Esophagus squamous epithelium (tissue), 5 donors: ENCODE results near the gene ENOX2. TPM values are rescaled to one million over a fixed set of nuclear protein-coding genes. Genes with fewer than 3 reads are reported as not detected.

Experiments
- DNase-seq: peaks from one replicate; lab custom pipeline; 2025; lab: John Stamatoyannopoulos, UW
- H3K27ac ChIP-seq, 4 donors: fragments of 200-600 bp; sonication (generic); one replicate each; pipeline ENCODE4 v1.5.1; 2016 to 2019; ENCODE audit warnings: mild to moderate bottlenecking in 1 of 4
- H3K27me3 ChIP-seq, 4 donors: fragments of 200-600 bp; sonication (generic); 1 replicate in 3 of 4; 2 replicates in 1 of 4; pipeline versions ENCODE4 v1.5.1 to v1.6.0; 2017 to 2021; ENCODE audit warnings: antibody characterized with exemption in 1 of 4
- H3K36me3 ChIP-seq, 3 donors: fragments of 200-600 bp; sonication (generic); one replicate each; pipeline ENCODE4 v1.5.1; 2016 to 2019
- H3K4me1 ChIP-seq, 3 donors: fragments of 200-600 bp; sonication (generic); one replicate each; pipeline ENCODE4 v1.5.1; 2017 to 2019
- H3K4me3 ChIP-seq, 4 donors: fragments of 200-600 bp; sonication (generic); 1 replicate in 3 of 4; 2 replicates in 1 of 4; pipeline ENCODE4 v1.5.1; 2016 to 2019; ENCODE audit warnings: mild to moderate bottlenecking in 2 of 4, moderate library complexity in 1 of 4
- H3K9me3 ChIP-seq, 3 donors: fragments of 200-600 bp; sonication (generic); one replicate each; pipeline ENCODE4 v1.5.1; 2016 to 2019
- POLR2A ChIP-seq, 4 donors: fragments of 450-650 bp; IDR thresholded peaks; one replicate each; pipeline ENCODE4 v1.6.1; 2017; ENCODE audit warnings: antibody characterized with exemption in 4 of 4, mild to moderate bottlenecking in 4 of 4, moderate library complexity in 3 of 4
- WGBS, 2 donors: methylation state at CpG; one replicate each; pipeline ENCODE4 v1.1.5; 2018; 5-methylcytosine and 5-hydroxymethylcytosine counted together
- intact Hi-C: fragments of 100-400 bp; cut with DNase I; formaldehyde crosslinking; loops from one replicate; pipeline ENCODE4 v1.15.0; 2022
- total RNA-seq, 4 donors: library from RNA; depleted of rRNA; stranded (reverse); fragments of >200 nt; gene quantifications; one replicate each; pipeline ENCODE4 v1.1.0, GENCODE V29; 2016
- TF ChIP-seq, protein P1 (sequence below), 6 experiments: fragments of 450-650 bp in 4 of 6; fragments of 200-600 bp in 2 of 6; sonication (generic) in 2 of 6; IDR thresholded peaks; one replicate each; pipeline ENCODE4 v1.5.1; 2016 to 2019; ENCODE audit warnings: antibody characterized with exemption in 6 of 6, mild to moderate bottlenecking in 4 of 6, moderate library complexity in 4 of 6
- donor health status: DM: yes; HTN: yes; CAD: no.

ENOX2 gene
- total RNA-seq, 4 donors from 2014 or later, result 5.4 to 13.7 (median 11.4) TPM

GRCh38 chrX:130704053-130705038 is 198.7 kb downstream of the ENOX2 start:
- Histone ChIP-seq H3K27ac (no peak overlapping the region), H3K9me3 (no peaks in the 10 kb centered on the region), H3K4me3 (no peak overlapping the region), H3K36me3 (no peaks in the 10 kb centered on the region), H3K27me3 (no peaks in the 10 kb centered on the region), H3K4me1 (no peaks in the 10 kb centered on the region)
- TF ChIP-seq, protein P1, sequence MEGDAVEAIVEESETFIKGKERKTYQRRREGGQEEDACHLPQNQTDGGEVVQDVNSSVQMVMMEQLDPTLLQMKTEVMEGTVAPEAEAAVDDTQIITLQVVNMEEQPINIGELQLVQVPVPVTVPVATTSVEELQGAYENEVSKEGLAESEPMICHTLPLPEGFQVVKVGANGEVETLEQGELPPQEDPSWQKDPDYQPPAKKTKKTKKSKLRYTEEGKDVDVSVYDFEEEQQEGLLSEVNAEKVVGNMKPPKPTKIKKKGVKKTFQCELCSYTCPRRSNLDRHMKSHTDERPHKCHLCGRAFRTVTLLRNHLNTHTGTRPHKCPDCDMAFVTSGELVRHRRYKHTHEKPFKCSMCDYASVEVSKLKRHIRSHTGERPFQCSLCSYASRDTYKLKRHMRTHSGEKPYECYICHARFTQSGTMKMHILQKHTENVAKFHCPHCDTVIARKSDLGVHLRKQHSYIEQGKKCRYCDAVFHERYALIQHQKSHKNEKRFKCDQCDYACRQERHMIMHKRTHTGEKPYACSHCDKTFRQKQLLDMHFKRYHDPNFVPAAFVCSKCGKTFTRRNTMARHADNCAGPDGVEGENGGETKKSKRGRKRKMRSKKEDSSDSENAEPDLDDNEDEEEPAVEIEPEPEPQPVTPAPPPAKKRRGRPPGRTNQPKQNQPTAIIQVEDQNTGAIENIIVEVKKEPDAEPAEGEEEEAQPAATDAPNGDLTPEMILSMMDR (IDR thresholded peaks at IDR 0.05), result no peak
- TF ChIP-seq POLR2A (IDR thresholded peaks at IDR 0.05), result no peak
- WGBS, 2 donors, result 32 to 62% methylated on average over 4 of the region's 4 CpGs
- intact Hi-C loops, result no loop called here
- DNase-seq, result no peak

GRCh38 chrX:130702867-130703707 is 199.9 kb downstream of the ENOX2 start:
- TF ChIP-seq, protein P1 (IDR thresholded peaks at IDR 0.05), result no peak
- TF ChIP-seq POLR2A (IDR thresholded peaks at IDR 0.05), result no peak
- no peak for DNase-seq
- H3K27me3 ChIP-seq, result no peaks in the 10 kb centered on the region
- H3K27ac ChIP-seq, result no peak overlapping the region
- H3K9me3 ChIP-seq, result no peaks in the 10 kb centered on the region
- intact Hi-C loops, result no loop called here
- 79 to 85% methylated on average over 6 of the region's 6 CpGs for WGBS, 2 donors
- no peak overlapping the region for H3K4me3 ChIP-seq
- no peaks in the 10 kb centered on the region for H3K4me1 ChIP-seq
- H3K36me3 ChIP-seq, result no peaks in the 10 kb centered on the region

GRCh38 chrX:130700629-130701028 is 202.4 kb downstream of the ENOX2 start:
- TF ChIP-seq POLR2A (IDR thresholded peaks at IDR 0.05), result no peak
- TF ChIP-seq, protein P1 (IDR thresholded peaks at IDR 0.05), result no peak
- Histone ChIP-seq H3K4me1 (no peaks in the 10 kb centered on the region), H3K4me3 (no peak overlapping the region), H3K27ac (no peak overlapping the region), H3K36me3 (no peaks in the 10 kb centered on the region), H3K27me3 (no peaks in the 10 kb centered on the region), H3K9me3 (no peaks in the 10 kb centered on the region)
- intact Hi-C loops, result no loop called here
- no peak for DNase-seq

GRCh38 chrX:130699618-130700017 is 203.4 kb downstream of the ENOX2 start:
- TF ChIP-seq, protein P1 (IDR thresholded peaks at IDR 0.05), result no peak
- TF ChIP-seq POLR2A (IDR thresholded peaks at IDR 0.05), result no peak
- H3K4me3 ChIP-seq, result no peak overlapping the region
- H3K4me1 ChIP-seq, result no peaks in the 10 kb centered on the region
- H3K9me3 ChIP-seq, result no peaks in the 10 kb centered on the region
- intact Hi-C loops, result no loop called here
- 52% methylated on average over 3 of the region's 3 CpGs; no CpG with 5 or more reads in 1 of the 2 donors for WGBS, 2 donors
- DNase-seq, result no peak
- H3K27me3 ChIP-seq, result no peaks in the 10 kb centered on the region
- no peaks in the 10 kb centered on the region for H3K36me3 ChIP-seq
- no peak overlapping the region for H3K27ac ChIP-seq
